ENCODE data around the gene CCDC192. TPM values are rescaled to one million over a fixed set of nuclear protein-coding genes. Genes with fewer than 3 reads are reported as not detected.
"Not testable (repeated sequence)": the region's sequence is repeated elsewhere in the genome, so short reads cannot be mapped to it uniquely, and the experiment has no call there.

Gene CCDC192
- total RNA-seq, 1 donor from 2014 or later, result 1.3 TPM

GRCh38 chr5:127840198-127840524 is 137.0 kb downstream of the CCDC192 start:
- no peak for TF ChIP-seq CTCF (conservative IDR thresholded peaks at IDR 0.05)

GRCh38 chr5:127840809-127841208 is 137.6 kb downstream of the CCDC192 start:
- peaks cover 6% of the 10 kb centered on the region for H3K36me3 Mint-ChIP-seq (ENCODE audit: low read depth)
- DNase-seq (ENCODE audit: low read depth, low spot score), result no peak
- H3K4me3 Mint-ChIP-seq, result no peak overlapping the region
- H3K27me3 Mint-ChIP-seq (ENCODE audit: low read depth), result no peaks in the 10 kb centered on the region
- H3K27ac Mint-ChIP-seq (ENCODE audit: unreplicated experiment), result no peak overlapping the region
- H3K4me1 Mint-ChIP-seq, result peaks cover 30% of the 10 kb centered on the region
- no peak for TF ChIP-seq CTCF (conservative IDR thresholded peaks at IDR 0.05)
- peaks cover 3% of the 10 kb centered on the region for H3K9me3 Mint-ChIP-seq

More at GRCh38 chr5:127840198-127840524, 137.0 kb downstream of the CCDC192 start:
- no peak overlapping the region for H3K4me3 Mint-ChIP-seq
- peak overlapping the region; percentile 93 for H3K27ac Mint-ChIP-seq (ENCODE audit: unreplicated experiment)
- no peak for DNase-seq (ENCODE audit: low read depth, low spot score)
- H3K4me1 Mint-ChIP-seq, result peaks cover 31% of the 10 kb centered on the region
- H3K9me3 Mint-ChIP-seq, result peaks cover 7% of the 10 kb centered on the region
- no peaks in the 10 kb centered on the region for H3K27me3 Mint-ChIP-seq (ENCODE audit: low read depth)
- peaks cover 11% of the 10 kb centered on the region for H3K36me3 Mint-ChIP-seq (ENCODE audit: low read depth)

- TF ChIP-seq CTCF (conservative IDR thresholded peaks at IDR 0.05), result no peak
- Mint-ChIP-seq H3K27me3 (ENCODE audit: low read depth) (no peaks in the 10 kb centered on the region), H3K27ac (ENCODE audit: unreplicated experiment) (no peak overlapping the region), H3K4me1 (peaks cover 19% of the 10 kb centered on the region), H3K4me3 (no peak overlapping the region), H3K36me3 (ENCODE audit: low read depth) (peaks cover 4% of the 10 kb centered on the region), H3K9me3 (no peaks in the 10 kb centered on the region)
- DNase-seq (ENCODE audit: low read depth, low spot score), result no peak
Observed at GRCh38 chr5:127844581-127845021, 141.4 kb downstream of the CCDC192 start.

- no peak overlapping the region for H3K27ac Mint-ChIP-seq (ENCODE audit: unreplicated experiment)
- peaks cover 13% of the 10 kb centered on the region for H3K4me1 Mint-ChIP-seq
- H3K27me3 Mint-ChIP-seq (ENCODE audit: low read depth), result no peaks in the 10 kb centered on the region
- peaks cover 4% of the 10 kb centered on the region for H3K36me3 Mint-ChIP-seq (ENCODE audit: low read depth)
- no peak for TF ChIP-seq CTCF (conservative IDR thresholded peaks at IDR 0.05)
- DNase-seq (ENCODE audit: low read depth, low spot score), result no peak
- H3K9me3 Mint-ChIP-seq, result no peaks in the 10 kb centered on the region
- H3K4me3 Mint-ChIP-seq, result no peak overlapping the region
Observed at GRCh38 chr5:127846884-127847283, 143.7 kb downstream of the CCDC192 start.

GRCh38 chr5:127847641-127848040 is 144.4 kb downstream of the CCDC192 start:
- not testable (repeated sequence) for H3K4me3 Mint-ChIP-seq; H3K27ac Mint-ChIP-seq (ENCODE audit: unreplicated experiment); DNase-seq (ENCODE audit: low read depth, low spot score); H3K36me3 Mint-ChIP-seq (ENCODE audit: low read depth); H3K9me3 Mint-ChIP-seq; H3K27me3 Mint-ChIP-seq (ENCODE audit: low read depth)
- H3K4me1 Mint-ChIP-seq, result peaks cover 13% of the 10 kb centered on the region

GRCh38 chr5:127848098-127848497 is 144.9 kb downstream of the CCDC192 start:
- H3K27ac Mint-ChIP-seq (ENCODE audit: unreplicated experiment), result no peak overlapping the region
- no peaks in the 10 kb centered on the region for H3K27me3 Mint-ChIP-seq (ENCODE audit: low read depth)
- H3K4me1 Mint-ChIP-seq, result peaks cover 13% of the 10 kb centered on the region
- no peak for DNase-seq (ENCODE audit: low read depth, low spot score)
- TF ChIP-seq CTCF (conservative IDR thresholded peaks at IDR 0.05), result no peak
- peaks cover 4% of the 10 kb centered on the region for H3K36me3 Mint-ChIP-seq (ENCODE audit: low read depth)
- H3K9me3 Mint-ChIP-seq, result no peaks in the 10 kb centered on the region
- no peak overlapping the region for H3K4me3 Mint-ChIP-seq
